Stimulated activated CD4-positive, alpha-beta T cell treated with anti-CD3 and anti-CD28 coated beads, TNF-alpha, amount 100 ng/mL, for 4 hours (primary cell): ENCODE results near the gene TMA7.
A peak's percentile ranks its signal among the peaks of the same experiment; 100 is the strongest.

Source experiments
- DNase-seq, 3 experiments: peaks; one replicate each; pipeline ENCODE4 v3.0.0-alpha.2; 2020; ENCODE audit warnings: low read depth in 3 of 3

Gene TMA7

GRCh38 chr3:48423241-48423882 lies 16.7 kb upstream of the TMA7 start:
- no peak for DNase-seq

- DNase-seq = no peak
Observed at GRCh38 chr3:48423883-48424695, 16.0 kb upstream of the TMA7 start.

DNA sequence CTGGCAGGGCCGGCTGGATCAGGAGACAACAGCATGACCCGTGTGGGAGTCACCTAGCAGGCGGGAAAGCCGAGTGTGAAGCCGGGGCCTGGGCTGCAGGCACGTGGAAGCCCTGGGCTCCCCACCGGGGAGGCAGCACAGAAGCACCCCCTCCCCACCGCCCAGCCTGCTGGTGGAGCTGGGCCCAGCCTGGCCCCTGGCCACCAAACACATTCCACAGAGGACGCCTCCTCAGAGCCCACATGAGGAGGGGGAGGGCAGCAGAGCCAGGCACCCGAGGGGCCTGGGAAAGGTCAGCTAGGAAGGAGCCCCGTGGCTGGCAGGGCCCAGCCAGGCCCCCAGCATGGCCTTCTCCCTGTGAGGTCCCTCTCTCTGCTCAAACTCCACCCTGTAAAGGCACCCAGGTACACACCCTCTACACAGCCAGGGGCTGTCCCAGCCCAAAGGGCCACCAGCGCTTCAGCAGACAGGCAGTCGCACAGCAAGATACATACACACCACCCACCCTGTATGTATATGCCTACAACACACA lies 14.7 kb upstream of the TMA7 start:
- DNase-seq = no peak

DNA sequence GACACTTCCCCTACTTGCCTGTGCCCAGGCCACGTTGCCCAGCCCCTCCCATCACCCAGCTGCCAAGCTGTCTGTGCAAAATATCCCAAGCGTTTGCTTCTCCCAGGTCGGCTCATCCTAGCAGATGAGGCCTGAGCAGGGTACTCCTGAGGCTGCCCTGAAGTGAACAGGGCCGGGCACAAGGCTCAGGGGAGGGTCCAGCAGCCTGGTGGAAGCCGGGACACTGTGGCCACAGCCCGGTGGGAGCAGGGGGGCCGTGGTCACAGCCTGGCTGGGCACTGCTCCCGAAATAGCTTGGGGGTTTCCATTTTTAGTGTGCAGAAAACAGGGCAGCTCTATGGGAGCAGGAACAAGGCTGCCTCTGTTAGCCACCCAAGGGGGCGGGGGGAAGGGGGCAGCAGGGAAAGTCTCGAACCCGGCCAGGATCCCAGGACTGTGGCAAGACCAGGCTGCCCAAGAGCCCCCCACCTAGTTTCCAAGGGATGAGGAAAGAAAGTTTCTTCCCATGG lies 13.6 kb upstream of the TMA7 start:
- no peak for DNase-seq

DNA sequence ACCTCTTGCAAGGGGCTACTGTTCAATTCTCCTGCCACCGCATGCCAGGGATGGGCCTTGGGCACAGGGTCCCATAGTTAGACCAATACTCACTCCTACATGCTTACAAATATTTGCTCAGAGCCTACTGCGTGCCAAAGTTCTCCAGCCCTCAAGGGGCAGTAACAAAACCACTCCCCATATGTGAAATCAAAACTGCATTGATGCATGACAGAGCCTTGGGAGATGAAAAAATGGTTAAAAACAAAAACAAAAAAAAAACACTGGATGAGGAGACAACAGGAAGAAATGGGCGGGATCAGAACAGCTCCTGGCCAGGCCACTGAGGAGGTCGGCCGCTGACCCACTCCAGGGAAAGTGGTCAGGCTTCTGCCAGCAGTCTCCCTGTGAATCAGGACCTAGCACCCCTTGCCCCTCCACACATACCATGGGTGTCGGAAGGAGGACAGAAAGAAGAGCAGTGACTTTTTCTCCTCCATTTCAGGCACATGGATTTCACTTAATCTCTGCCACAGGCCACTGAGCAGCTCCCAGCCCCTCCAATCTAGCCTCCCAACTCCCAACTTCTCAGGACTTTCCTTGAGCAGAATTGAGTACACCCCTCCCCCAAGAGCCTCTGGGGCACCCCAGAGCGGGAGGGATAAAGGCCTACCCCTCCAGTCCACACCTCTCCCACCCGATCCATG lies 13.0 kb upstream of the TMA7 start:
- no peak for DNase-seq

- no peak for DNase-seq
Observed at GRCh38 chr3:48427630-48427962, 12.5 kb upstream of the TMA7 start.

GRCh38 chr3:48428088-48428571 lies 11.9 kb upstream of the TMA7 start:
- DNase-seq = no peak

DNA sequence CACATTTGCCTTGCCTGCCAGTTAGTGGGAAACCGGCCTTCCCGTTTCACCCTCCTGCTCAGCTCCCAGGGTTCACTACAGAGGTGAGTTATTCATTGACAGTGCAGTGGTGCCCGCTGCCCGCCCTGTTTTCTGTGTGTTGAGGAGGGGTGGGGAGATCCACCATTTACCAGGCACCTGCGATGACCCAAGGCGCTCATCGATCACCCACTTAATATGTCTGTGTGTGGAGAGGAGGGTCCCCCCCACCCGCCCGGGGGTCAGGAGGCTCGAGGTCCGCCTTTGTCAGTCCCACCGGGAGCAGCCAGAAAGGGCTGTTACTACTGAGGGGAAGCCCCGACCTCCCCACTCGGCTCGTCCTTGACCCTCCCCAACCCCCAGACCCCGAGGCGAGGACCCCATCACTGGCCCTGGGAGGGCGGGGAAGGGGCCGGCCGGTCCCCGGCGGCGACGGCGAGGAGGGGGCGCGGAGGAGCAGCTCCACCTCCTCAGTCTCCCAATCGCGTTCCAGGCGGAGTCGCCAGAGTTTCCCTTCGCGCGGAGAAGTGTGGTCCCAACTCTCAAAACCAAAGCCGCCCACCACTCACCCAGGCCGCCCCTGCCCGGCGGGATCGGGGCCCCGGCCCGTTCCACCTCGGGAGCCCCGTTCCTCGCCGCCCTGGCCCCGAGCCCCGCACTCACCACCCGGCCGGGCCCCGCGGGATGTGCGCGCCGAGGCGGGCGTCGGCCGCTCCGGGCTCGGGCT lies 11.3 kb upstream of the TMA7 start:
- no peak for DNase-seq

DNA sequence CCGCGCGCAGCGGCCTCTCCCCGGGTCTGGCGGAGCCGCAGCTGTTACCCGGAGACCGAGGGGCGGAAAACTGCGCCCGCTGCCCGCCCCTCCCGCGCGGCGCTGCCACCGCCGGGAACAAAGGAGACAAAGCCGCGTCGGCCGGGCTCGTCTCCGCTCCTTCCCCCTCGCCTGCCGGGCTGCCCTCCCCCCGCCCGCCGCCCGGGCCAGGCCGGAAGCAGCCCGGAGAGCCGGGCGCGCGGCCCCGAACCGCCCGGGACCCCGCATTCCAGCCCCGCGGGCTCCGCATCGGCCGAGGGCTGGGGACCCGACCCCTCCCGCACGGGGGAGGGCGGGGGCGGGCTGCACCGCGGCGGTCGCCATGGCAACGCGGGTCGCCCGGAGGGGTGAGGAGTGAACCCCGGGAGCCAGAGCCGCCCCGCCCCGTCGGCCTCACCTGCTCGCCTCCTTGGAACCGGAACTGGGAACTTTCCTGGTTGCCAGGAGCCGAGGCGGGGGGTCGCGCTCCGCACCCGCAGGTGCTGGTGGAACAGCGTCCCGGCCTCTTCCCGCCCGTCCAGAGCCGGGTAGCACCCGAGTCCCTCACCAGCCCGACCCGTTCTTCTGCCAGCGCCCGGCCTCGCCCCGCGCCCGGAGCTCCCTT lies 10.6 kb upstream of the TMA7 start:
- peak; percentile 47 to 53 (median 47) for DNase-seq

DNA sequence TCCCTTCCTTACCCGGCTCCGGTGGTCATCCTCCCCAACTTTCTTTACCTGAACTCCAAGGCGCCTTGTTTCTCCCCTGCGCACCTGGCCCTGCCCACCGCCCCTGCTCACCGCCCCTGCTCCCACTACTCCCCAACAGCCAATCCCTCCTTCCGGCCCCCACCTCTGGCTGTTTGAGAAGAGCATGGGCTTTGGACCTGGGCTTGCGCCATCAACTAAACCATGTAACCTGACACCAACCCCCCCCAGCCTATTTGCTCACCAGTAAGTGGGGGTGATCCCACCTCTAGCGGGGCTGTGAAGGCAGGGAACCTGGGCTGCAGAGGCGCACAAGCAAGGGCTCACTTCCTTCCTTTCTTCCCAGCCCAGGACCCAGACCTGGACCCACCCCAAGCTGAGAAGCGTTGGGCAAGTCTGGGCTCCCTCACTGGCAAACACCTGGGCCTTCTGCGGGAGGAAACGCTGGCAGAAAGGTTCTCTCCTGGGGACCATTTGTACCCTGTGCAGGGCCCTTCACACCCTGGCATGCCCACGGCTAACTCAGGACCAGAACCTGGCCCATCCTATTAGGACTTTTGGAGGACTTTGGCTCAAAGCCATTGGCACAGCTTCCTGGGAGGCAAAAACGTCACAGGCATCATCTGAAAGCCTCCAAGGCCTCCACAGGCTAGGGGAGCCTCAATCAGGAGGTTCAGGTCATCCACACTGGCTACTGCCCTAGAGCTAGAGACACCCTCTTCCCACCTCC lies 9.9 kb upstream of the TMA7 start, which contains the start of gene PLXNB1:
Gene PLXNB1 (minus strand): TSS at position 127 of the 748 bp plus-strand sequence. CDS start 5,475 bp downstream, outside the sequence.
- DNase-seq = no peak

GRCh38 chr3:48430708-48431101 lies 9.4 kb upstream of the TMA7 start:
- no peak for DNase-seq

GRCh38 chr3:48431224-48432029 lies 8.6 kb upstream of the TMA7 start:
- no peak for DNase-seq

DNA sequence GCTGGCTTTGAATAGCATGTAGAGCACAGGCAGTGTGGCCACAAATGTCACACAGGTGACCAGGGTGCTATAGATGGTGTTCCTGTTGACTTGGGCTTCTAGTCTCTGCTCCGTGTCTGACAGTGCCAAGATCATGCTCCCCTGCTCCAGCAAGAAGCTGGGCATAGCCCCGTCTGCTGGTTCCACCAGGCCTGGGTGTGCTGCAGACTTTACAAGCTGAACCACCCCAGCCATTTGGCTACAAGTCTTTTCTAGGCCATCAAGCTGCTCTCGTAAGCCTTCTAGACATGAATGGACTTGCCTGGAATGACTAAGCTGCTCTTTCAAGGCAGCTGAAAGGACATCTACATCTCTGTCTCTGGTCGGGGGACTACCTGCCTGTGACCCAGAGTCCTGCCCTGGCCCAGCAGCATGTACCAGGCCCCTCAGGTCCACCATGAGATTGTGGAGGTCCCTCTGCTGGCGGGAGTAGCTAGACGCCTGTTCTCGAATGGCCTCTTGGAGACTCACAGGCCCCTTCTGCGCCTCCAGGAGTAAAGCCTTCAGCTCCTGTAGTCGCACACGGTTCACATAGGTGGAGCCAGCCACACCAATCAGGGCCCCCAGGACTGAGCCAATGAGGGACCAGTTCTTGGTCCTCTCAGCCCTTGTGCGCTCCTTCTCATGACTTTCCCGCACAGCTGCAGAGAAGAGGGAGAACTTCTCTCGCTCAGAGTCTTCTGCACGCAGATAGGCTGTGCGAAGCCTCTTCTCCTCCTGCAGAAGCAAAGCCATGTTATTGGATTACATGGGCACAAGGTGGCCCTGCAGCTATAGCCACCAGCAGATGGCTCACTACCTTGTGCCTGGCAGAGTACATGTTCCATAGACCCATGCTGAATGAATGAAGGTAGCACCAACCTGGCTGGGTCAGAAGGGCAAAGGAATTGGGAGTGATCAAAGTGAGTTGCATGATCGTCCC lies 7.4 kb upstream of the TMA7 start:
- no peak for DNase-seq

DNA sequence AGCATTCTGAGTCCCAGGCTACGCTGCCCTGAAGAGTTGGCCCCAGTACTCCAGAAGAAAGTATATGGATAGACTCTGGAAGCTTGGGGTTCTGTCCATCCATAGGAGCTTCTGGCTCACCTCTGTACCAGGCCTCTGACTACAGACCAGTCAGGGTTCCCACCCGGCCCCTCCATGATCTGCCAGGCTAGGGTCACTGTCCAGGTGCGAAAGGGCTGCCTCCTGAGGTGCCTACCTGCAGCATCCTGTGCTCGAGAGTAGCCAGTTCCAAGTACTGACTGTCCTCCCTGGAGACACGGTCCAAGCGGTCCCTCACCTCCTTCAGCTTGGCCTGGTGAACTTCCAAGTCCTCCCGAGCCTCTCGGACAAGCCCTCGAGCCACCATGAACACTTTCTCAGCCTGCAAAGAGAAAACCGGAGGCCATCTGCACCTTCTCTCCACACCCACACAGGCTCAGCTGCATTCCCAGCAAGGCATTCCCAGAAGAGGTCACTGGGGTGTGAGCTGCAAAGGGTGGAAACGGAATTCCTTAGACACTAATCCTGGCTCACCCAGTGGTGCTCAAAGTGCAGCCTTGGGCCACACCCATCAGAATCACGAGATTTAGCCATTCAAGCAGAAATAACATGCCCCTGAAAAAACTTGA lies 6.5 kb upstream of the TMA7 start:
- no peak for DNase-seq

GRCh38 chr3:48434591-48435222 lies 5.3 kb upstream of the TMA7 start:
- DNase-seq = no peak

GRCh38 chr3:48435223-48435595 lies 4.8 kb upstream of the TMA7 start:
- DNase-seq = no peak

GRCh38 chr3:48435774-48436476 lies 4.1 kb upstream of the TMA7 start:
- DNase-seq = peak; percentile 64 to 75 (median 73)
